ENCODE results near the gene SLC9A8.

The SLC9A8 gene

GRCh38 chr20:49867453-49868215 lies 55.0 kb downstream of the SLC9A8 start:
- TF ChIP-seq GATA2 (IDR thresholded peaks at IDR 0.05; ENCODE audit: low read depth, low read length) (no peak), GATA3 (IDR thresholded peaks at IDR 0.05; ENCODE audit: low read depth, low read length) (no peak)

GRCh38 chr20:49868538-49868937 lies 55.9 kb downstream of the SLC9A8 start:
- TF ChIP-seq GATA3 (IDR thresholded peaks at IDR 0.05; ENCODE audit: low read depth, low read length) (no peak), GATA2 (IDR thresholded peaks at IDR 0.05; ENCODE audit: low read depth, low read length) (no peak)

DNA sequence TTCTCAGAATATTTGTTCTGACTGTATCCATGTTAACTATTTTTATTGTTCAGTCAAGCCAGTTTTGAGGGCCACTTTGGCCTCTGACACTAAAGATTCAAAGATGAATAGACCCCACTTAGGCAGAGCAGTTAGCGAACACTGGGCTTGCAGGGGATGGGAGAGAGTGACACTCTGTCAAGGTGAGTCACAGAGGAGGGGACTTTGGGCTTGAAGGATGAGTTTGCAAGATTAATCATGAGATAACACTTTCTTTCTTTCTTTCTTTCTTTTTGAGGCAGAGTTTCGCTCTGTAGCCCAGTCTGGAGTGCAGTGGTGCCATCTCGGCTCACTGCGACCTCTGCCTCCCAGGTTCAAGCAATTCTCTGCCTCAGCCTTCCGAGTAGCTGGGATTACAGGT lies 56.3 kb downstream of the SLC9A8 start:
- no peak for TF ChIP-seq GATA3 (IDR thresholded peaks at IDR 0.05; ENCODE audit: low read depth, low read length)
- no peak for TF ChIP-seq GATA2 (IDR thresholded peaks at IDR 0.05; ENCODE audit: low read depth, low read length)

DNA sequence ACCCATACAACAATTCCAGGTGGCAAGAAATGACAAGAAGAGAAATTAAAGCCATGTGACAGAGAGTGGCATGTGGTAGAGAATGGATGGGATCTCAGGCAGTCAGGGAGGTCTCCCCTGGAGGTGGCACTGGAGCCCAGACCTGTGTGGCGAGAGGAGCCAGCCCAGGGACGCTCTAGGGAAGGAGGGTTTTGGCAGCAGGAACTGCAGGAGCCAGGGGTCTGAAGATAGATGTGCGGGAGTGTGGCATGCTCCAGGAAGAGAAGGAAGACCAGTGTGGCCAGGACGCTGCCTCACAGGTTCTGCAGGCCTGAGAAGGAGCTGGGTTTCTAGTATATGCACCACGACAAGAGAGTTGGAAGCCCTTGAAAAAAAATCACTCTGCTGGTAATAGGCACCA lies 57.6 kb downstream of the SLC9A8 start:
- TF ChIP-seq GATA2 (IDR thresholded peaks at IDR 0.05; ENCODE audit: low read depth, low read length) (no peak), GATA3 (IDR thresholded peaks at IDR 0.05; ENCODE audit: low read depth, low read length) (no peak)

DNA sequence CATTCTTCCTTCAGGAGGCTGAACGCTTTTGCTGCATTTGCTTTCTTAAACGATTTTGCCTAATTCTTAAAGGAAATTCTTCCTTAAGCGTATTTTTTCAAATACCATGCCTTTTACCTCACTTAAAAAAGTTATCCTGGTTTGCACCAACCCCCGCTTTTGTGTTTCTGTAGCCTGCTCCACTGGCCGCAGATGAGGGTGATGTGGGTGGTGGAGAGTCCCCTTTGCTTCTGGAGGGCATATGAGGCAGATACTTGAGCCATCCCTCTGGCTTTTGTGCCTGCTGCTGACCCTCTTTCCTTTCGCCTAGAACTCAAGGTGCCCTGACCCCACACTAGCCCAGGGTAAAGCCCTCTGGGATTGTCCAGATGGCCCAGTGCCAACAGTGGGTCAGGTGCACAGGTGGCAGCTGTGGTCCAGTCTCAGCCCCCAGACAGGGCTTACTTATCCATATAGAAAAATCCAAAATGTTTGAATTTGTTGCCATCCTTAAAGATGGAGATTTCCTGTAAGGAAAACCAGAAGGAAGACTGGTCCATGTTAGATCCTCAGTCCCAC lies 58.8 kb downstream of the SLC9A8 start:
- TF ChIP-seq GATA3 (IDR thresholded peaks at IDR 0.05; ENCODE audit: low read depth, low read length), result no peak
- no peak for TF ChIP-seq GATA2 (IDR thresholded peaks at IDR 0.05; ENCODE audit: low read depth, low read length)

DNA sequence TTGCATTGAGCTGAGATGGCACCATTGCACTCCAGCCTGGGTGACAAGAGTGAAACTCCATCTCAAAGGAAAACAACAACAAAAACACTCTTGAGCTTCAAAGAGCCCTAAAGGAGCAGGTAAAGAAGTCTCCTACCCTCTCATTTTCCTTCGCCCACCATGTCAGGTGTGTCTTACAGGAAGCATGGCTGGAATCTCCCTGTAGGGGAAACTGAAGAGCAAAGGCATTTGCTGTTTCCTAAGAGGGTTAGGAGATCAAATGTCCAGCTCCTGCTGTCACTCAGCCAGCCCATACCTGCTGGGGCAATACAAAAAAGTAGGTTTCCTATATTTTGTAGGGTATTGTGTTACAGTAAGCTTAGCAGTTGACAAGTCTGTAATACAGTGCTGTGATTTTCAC lies 59.4 kb downstream of the SLC9A8 start:
- no peak for TF ChIP-seq GATA3 (IDR thresholded peaks at IDR 0.05; ENCODE audit: low read depth, low read length)

- TF ChIP-seq GATA3 (IDR thresholded peaks at IDR 0.05; ENCODE audit: low read depth, low read length), result no peak
- no peak for TF ChIP-seq GATA2 (IDR thresholded peaks at IDR 0.05; ENCODE audit: low read depth, low read length)
Measured at GRCh38 chr20:49874696-49875095, 62.1 kb downstream of the SLC9A8 start.

- no peak for TF ChIP-seq GATA2 (IDR thresholded peaks at IDR 0.05; ENCODE audit: low read depth, low read length)
- no peak for TF ChIP-seq GATA3 (IDR thresholded peaks at IDR 0.05; ENCODE audit: low read depth, low read length)
Measured at GRCh38 chr20:49877386-49877921, 64.8 kb downstream of the SLC9A8 start.

GRCh38 chr20:49878977-49879376 lies 66.3 kb downstream of the SLC9A8 start:
- no peak for TF ChIP-seq GATA2 (IDR thresholded peaks at IDR 0.05; ENCODE audit: low read depth, low read length)
- no peak for TF ChIP-seq GATA3 (IDR thresholded peaks at IDR 0.05; ENCODE audit: low read depth, low read length)

DNA sequence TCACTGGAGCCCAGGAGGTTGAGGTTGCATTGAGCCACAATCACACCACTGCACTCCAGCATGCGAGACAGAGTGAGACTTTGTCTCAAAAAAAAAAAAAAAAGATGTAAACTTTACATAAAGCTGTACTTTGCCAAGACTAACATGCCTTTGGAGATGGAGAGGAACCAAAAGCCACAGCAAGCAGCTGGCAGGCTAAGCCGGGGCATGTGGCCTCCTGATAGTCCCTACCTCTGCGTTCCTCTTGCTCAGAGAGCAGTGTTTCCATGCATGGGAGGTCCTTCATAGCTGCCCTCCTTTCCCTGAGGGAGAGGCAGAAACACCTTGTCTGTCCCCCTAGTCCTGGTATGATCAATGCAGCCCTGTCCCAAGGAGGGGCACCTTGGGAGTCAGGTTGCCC lies 67.5 kb downstream of the SLC9A8 start:
- TF ChIP-seq GATA3 (IDR thresholded peaks at IDR 0.05; ENCODE audit: low read depth, low read length) (no peak), GATA2 (IDR thresholded peaks at IDR 0.05; ENCODE audit: low read depth, low read length) (no peak)

DNA sequence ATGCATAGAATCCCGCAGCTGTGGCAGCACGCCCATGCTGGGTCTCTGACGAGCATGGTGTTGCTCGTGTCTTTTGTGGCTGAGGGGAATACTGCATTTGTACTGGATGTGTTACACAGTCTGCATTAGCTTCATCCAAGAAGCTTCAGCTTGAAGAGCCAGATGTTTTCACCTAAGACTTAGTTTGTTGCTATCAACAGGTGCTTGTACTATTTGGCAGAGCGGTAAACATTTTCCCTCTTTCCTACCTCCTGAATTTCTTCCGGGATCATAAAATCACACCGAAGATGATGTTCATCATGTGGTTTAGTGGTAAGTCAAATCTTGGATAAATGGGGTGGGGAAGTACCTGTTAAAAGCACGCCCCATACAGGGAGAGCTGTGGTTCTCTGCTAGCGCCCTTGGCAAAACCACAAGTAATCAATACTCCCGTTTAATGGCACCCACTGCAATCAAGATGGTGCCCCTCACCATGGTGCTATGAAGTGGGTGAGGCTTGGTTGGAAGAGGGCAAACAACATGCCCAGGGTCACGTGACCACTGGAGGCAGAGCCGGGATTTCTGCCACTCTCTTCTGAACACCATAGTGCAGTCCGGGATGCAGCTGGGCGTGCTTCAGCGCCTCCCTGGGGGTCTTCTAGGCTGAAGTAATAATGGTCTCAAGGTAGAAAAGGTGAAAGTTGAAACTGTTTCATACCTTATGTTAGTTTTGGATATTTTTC lies 68.3 kb downstream of the SLC9A8 start:
- TF ChIP-seq GATA3 (IDR thresholded peaks at IDR 0.05; ENCODE audit: low read depth, low read length) (no peak), GATA2 (IDR thresholded peaks at IDR 0.05; ENCODE audit: low read depth, low read length) (no peak)

DNA sequence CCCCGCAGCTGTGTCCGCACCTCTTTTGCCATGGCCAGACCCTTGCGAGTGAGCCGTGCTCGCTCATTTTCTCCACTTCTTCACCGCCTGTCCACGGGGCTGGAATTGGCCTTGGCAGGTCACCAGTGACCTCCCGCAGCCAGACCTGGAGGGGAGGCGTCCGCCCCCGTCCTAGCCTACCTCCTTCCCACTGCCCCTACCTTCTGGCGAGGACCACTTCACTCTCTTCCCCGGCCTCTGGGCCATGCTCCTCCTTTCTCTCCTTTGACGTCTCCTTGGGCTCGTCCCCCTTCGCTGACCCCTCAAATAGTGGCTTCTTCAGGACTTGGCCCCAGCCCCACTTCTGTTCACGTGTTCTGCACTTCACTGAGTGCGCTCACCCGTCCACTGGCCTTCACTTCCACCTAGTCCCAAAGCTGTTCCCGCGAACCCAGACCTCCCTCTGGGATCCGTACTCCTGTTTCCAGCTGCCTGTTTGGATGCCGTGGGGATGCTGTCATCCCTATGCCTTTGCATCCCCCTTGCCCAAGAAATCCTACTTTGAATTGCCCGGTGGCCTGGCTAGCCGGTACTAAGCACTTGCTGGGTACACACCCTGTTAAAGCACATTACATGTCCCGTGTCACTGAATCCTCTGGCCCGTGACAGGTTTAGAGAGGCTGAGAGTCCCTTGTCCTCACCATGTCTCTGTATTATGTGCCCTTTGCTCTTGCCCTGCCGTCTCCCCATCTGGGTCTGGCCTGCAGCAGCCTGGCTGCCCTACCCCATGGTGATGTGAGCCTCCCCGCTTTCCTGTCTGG lies 69.7 kb downstream of the SLC9A8 start:
- TF ChIP-seq GATA3 (IDR thresholded peaks at IDR 0.05; ENCODE audit: low read depth, low read length) (no peak), GATA2 (IDR thresholded peaks at IDR 0.05; ENCODE audit: low read depth, low read length) (no peak)

DNA sequence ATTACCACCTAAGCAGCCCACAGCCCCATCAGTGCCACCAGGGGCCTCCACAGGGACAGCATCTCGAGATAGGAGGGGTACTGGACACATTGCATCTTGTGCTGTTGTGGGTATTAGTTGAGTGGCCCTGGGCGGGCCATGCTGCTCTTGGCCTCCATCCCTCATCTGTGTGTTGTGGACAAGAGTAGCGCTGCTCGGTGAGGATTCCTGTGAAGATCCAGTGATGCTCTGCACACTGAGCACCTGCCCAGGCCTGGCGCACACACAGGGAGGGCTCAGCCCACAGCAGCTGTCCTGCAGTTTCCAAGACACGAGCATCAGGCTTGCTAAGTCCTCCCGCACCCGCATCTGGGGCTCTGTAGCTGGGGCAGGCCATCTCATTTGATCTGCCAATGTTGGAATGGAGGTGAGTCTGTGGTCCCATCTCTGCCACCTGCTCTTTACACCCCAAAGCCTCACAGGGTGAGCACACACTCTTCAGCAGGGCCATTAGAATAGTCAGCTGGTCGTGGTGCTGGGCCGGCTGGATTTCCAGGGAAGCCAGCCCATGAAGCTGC lies 70.7 kb downstream of the SLC9A8 start:
- no peak for TF ChIP-seq GATA2 (IDR thresholded peaks at IDR 0.05; ENCODE audit: low read depth, low read length)
- TF ChIP-seq GATA3 (IDR thresholded peaks at IDR 0.05; ENCODE audit: low read depth, low read length), result no peak

All from SH-SY5Y (cell line).